ENCODE data around the gene DPP7.

GRCh38 chr9:137097761-137098462 is 16.6 kb downstream of the DPP7 start:
- TF ChIP-seq CTCF (IDR thresholded peaks at IDR 0.05) (no peak), POLR2A (IDR thresholded peaks at IDR 0.05) (no peak)
